Nephron (organoid): ENCODE results near the gene JAM3.

Source experiments
- H3K27ac Mint-ChIP-seq, 3 experiments: 2 replicates each; pipeline ENCODE4 v1.8.0; 2020; ENCODE audit warnings: mixed read lengths in 3 of 3, mild to moderate bottlenecking in 2 of 3, moderate library complexity in 1 of 3
- H3K27me3 Mint-ChIP-seq: 2 replicates; pipeline ENCODE4 v1.8.0; 2021; ENCODE audit warnings: low read depth, mild to moderate bottlenecking, moderate library complexity, mixed read lengths
- H3K36me3 Mint-ChIP-seq: 2 replicates; pipeline ENCODE4 v1.8.0; 2020; ENCODE audit warnings: low read depth, mixed read lengths
- H3K4me1 Mint-ChIP-seq: 2 replicates; pipeline ENCODE4 v1.8.0; 2020; ENCODE audit warnings: mixed read lengths
- H3K4me3 Mint-ChIP-seq, 3 experiments: 2 replicates each; pipeline ENCODE4 v1.8.0; 2020; ENCODE audit warnings: mild to moderate bottlenecking in 3 of 3, mixed read lengths in 3 of 3, moderate library complexity in 2 of 3
- H3K9me3 Mint-ChIP-seq: 2 replicates; pipeline ENCODE4 v1.8.0; 2020; ENCODE audit warnings: mixed read lengths
- TF ChIP-seq, protein P1 (sequence below), 3 experiments: fragments of 200-600 bp; sonication (generic); IDR thresholded peaks; one replicate each; pipeline ENCODE4 v1.5.0; 2021; ENCODE audit warnings: antibody characterized with exemption in 3 of 3; ENCODE audit not compliant: unreplicated experiment in 3 of 3

Gene JAM3

DNA sequence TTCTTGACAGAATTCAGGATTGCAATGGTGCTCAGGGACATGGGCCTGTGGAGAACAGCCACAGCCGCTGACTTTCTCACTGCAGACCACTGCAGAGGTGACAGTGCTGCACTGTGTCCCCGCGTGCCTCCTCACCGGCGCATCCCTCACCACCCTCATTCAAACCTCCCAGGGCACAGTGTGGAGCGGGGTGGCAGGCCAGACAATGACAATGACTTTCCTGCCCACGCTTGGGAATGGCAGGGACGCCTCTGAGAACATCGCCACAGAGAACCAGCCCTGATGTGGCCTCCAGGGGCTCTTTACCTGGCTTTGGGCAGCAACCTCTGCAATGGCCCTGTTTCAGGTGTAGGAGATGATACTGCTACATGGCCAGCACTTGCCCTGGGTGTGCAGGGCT, 89.2 kb downstream of the JAM3 start:
- Mint-ChIP-seq H3K9me3 (peaks cover 7% of the 10 kb centered on the region), H3K27ac (no peak overlapping the region), H3K36me3 (peaks cover 85% of the 10 kb centered on the region), H3K27me3 (no peaks in the 10 kb centered on the region), H3K4me3 (no peak overlapping the region), H3K4me1 (no peaks in the 10 kb centered on the region)
- TF ChIP-seq, protein P1, sequence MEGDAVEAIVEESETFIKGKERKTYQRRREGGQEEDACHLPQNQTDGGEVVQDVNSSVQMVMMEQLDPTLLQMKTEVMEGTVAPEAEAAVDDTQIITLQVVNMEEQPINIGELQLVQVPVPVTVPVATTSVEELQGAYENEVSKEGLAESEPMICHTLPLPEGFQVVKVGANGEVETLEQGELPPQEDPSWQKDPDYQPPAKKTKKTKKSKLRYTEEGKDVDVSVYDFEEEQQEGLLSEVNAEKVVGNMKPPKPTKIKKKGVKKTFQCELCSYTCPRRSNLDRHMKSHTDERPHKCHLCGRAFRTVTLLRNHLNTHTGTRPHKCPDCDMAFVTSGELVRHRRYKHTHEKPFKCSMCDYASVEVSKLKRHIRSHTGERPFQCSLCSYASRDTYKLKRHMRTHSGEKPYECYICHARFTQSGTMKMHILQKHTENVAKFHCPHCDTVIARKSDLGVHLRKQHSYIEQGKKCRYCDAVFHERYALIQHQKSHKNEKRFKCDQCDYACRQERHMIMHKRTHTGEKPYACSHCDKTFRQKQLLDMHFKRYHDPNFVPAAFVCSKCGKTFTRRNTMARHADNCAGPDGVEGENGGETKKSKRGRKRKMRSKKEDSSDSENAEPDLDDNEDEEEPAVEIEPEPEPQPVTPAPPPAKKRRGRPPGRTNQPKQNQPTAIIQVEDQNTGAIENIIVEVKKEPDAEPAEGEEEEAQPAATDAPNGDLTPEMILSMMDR (IDR thresholded peaks at IDR 0.05; ENCODE audit: unreplicated experiment in 3 of 3) = no peak

- peaks cover 17% of the 10 kb centered on the region for H3K9me3 Mint-ChIP-seq
These were observed 90.8 kb downstream of the JAM3 start for GRCh38 chr11:134159652-134160051.

DNA sequence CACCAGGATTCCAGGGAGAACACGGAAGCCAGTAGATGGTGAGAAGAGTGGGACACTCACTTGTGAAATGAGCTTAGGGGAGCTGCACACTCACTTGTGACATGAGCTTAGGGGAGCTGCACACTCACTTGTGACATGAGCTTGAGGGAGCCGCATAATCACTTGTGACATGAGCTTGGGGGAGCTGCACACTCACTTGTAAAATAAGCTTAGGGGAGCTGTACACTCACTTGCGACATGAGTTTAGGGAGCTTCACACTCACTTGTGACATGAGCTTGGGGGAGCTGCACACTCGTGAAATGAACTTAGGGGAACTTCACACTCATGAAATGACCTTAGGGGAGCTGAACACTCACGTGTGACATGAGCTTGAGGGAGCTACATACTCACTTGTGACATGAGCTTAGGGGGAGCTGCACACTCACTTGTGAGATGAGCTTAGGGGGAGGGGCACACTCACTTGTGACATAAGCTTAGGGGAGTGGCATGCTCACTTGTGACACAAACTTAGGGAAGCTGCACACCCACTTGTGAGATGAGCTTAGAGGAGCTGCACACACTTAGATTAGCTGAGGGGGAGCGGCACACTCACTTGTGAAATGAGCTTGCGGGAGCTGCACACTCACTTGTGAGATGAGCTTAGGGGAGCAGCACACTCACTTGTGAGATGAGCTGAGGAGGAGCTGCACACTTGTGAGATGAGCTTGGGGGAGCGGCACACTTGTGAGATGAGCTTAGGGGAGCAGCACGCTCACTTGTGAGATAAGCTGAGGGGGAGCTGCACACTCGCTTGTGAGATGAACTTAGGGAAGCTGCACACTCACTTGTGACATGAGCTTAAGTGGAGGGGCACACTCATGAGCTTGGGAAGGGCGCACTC, 95.9 kb downstream of the JAM3 start:
- TF ChIP-seq, protein P1 (IDR thresholded peaks at IDR 0.05; ENCODE audit: unreplicated experiment in 3 of 3) = no peak
- Mint-ChIP-seq H3K27ac (no peak overlapping the region), H3K27me3 (no peaks in the 10 kb centered on the region), H3K4me1 (no peaks in the 10 kb centered on the region), H3K36me3 (peaks cover 94% of the 10 kb centered on the region), H3K4me3 (no peak overlapping the region), H3K9me3 (peaks cover 42% of the 10 kb centered on the region)

More at GRCh38 chr11:134159652-134160051, 90.8 kb downstream of the JAM3 start:
- TF ChIP-seq, protein P1 (IDR thresholded peaks at IDR 0.05; ENCODE audit: unreplicated experiment in 3 of 3) = no peak
- Mint-ChIP-seq H3K4me1 (no peaks in the 10 kb centered on the region), H3K4me3 (no peak overlapping the region), H3K36me3 (peaks cover 93% of the 10 kb centered on the region), H3K27ac (no peak overlapping the region), H3K27me3 (no peaks in the 10 kb centered on the region)

DNA sequence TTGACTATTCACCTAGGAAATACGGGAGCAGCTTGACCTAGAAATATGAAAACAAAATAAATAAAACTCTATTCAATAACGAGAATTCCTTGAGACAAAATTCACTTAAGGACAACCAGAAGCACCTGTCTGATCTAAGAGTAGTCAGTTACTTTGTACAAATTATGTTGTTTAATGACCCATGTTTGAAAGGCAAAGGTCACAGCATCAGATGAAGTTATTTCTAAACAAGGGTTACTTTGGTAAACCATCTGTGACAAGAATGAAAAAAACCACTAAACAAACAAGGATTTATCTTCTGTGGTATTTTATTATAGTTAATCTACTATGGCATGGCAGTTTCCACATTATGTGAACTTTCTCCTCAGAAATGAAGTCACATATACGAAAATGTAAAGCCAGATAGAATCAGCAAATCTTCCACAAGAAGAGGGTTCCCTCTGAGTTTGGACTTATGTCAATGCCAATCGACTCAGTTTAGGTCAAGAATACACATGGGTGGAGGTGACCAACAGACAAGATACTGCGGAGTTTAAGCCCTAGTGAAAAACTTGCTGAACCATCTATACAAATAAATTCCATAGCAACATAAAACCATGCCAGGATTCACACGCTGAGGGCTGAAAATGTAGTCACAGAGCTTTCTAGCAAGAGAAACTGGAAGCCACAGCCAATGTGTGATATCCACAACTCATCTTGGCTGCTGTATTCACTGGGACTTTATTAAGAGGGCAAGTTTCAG, 101.5 kb downstream of the JAM3 start:
- Mint-ChIP-seq H3K4me1 (no peaks in the 10 kb centered on the region), H3K27me3 (no peaks in the 10 kb centered on the region), H3K27ac (no peak overlapping the region), H3K9me3 (peaks cover 18% of the 10 kb centered on the region), H3K36me3 (peaks cover 84% of the 10 kb centered on the region), H3K4me3 (no peak overlapping the region)
- TF ChIP-seq, protein P1 (IDR thresholded peaks at IDR 0.05; ENCODE audit: unreplicated experiment in 3 of 3) = no peak

DNA sequence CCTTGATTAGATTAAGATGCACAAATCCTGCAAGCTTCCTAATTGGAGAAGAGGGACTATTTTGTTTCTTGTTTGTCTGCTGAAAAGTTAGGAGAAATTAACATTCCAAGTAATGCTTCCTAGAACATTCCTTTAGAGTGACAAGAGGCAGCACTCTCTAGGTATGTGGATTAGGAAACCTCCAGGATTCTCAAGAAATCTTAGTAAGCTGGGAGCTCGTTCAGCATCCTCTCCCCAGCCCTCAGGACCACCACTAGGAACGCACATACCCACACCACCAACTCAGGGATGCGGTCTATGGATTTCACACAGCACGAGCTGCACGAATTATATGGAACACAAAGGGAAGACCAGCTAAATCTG, 102.0 kb downstream of the JAM3 start:
- Mint-ChIP-seq H3K4me3 (no peak overlapping the region), H3K4me1 (no peaks in the 10 kb centered on the region), H3K27me3 (no peaks in the 10 kb centered on the region), H3K9me3 (peaks cover 14% of the 10 kb centered on the region), H3K36me3 (peaks cover 84% of the 10 kb centered on the region), H3K27ac (no peak overlapping the region)
- TF ChIP-seq, protein P1 (IDR thresholded peaks at IDR 0.05; ENCODE audit: unreplicated experiment in 3 of 3) = no peak
